Measurements from ENCODE around the gene CCDC50. TPM values are rescaled to one million over a fixed set of nuclear protein-coding genes. Genes with fewer than 3 reads are reported as not detected.

CCDC50 gene
- total and polyA plus RNA-seq, 10 of the 15 experiments (the other 5 are each of a cell fraction or from before 2014, with no cell fraction given), result 46.7 to 150 (median 125) TPM

GRCh38 chr3:191366675-191367074 is 37.5 kb downstream of the CCDC50 start:
- no peak overlapping the region for H3K4me2 ChIP-seq (ENCODE audit: control insufficient read depth, insufficient read depth)
- ChIA-PET POLR2A (interaction anchor here (0.5 to 0.9 kb wide), 2 partner anchors 14 to 94 kb away, joined by 3 to 4 read pairs; no protein-coding TSS in a partner anchor), CTCF (interaction anchor here (0.7 to 1.7 kb wide), 9 partner anchors 11 to 229 kb away, joined by 3 to 7 read pairs (median 3); no protein-coding TSS in a partner anchor), RAD21 (ENCODE audit: unreplicated experiment) (interaction anchor here (0.9 to 1.1 kb wide), 3 partner anchors 12 to 118 kb away, joined by 3 read pairs; no protein-coding TSS in a partner anchor), SMC1A (ENCODE audit: uncharacterized antibody, unreplicated experiment) (interaction anchor here (0.6 to 2.5 kb wide), 15 partner anchors 9 to 922 kb away, joined by 3 to 13 read pairs (median 5); no protein-coding TSS in a partner anchor)
- in situ Hi-C loops (cut with MboI) (no loop called here), intact Hi-C loops (cut with micrococcal nuclease; ENCODE audit: unreplicated experiment) (no loop called here)
- H3K36me3 ChIP-seq (ENCODE audit: control insufficient read depth in 2 of 2, insufficient read depth in 2 of 2, low read length in 1 of 2), result peaks cover under 1 to 16% of the 10 kb centered on the region in 2 experiments
- BruUV-seq (replicated peaks), result no TSS peak
- WGBS (ENCODE audit: insufficient coverage, insufficient replicate concordance, low lambda C conversion rate, missing lambda C conversion rate), result 96% methylated on average over 2 of the region's 2 CpGs
- H3K27me3 ChIP-seq (replicated peaks in 1 of 2; ENCODE audit: control insufficient read depth in 2 of 2, insufficient read depth in 2 of 2, low read length in 1 of 2), result no peaks in the 10 kb centered on the region
- no peaks in the 10 kb centered on the region; the same call in 1 of the 2 replicates for H3K4me1 ChIP-seq (ENCODE audit: control insufficient read depth, insufficient read depth, low read length)
- H3K4me3 ChIP-seq, result no peak overlapping the region
- H3K9ac ChIP-seq (ENCODE audit: control insufficient read depth, insufficient read depth, low read length), result no peak overlapping the region
- no peak for DNase-seq (ENCODE audit: low read depth, low spot score)
- no peak for TF ChIP-seq HDAC6 (IDR thresholded peaks at IDR 0.05; ENCODE audit: unreplicated experiment)
- TF ChIP-seq PRDM15 (CRISPR knock-in tag; IDR thresholded peaks at IDR 0.05), result no peak
- TF ChIP-seq EED (IDR thresholded peaks at IDR 0.05; ENCODE audit: low read depth), result no peak
- TF ChIP-seq RCOR1 (conservative IDR thresholded peaks at IDR 0.05; ENCODE audit: low read depth, low read length), result no peak
- TF ChIP-seq NKRF (conservative IDR thresholded peaks at IDR 0.05), result no peak
- TF ChIP-seq SUZ12 (IDR thresholded peaks at IDR 0.05; ENCODE audit: unreplicated experiment), result no peak
- TF ChIP-seq, protein P1, sequence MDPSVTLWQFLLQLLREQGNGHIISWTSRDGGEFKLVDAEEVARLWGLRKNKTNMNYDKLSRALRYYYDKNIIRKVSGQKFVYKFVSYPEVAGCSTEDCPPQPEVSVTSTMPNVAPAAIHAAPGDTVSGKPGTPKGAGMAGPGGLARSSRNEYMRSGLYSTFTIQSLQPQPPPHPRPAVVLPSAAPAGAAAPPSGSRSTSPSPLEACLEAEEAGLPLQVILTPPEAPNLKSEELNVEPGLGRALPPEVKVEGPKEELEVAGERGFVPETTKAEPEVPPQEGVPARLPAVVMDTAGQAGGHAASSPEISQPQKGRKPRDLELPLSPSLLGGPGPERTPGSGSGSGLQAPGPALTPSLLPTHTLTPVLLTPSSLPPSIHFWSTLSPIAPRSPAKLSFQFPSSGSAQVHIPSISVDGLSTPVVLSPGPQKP (IDR thresholded peaks at IDR 0.05; ENCODE audit: low read depth, low read length), result no peak
- TF ChIP-seq TCF3 (IDR thresholded peaks at IDR 0.05; ENCODE audit: borderline replicate concordance, insufficient read depth, low read depth, low read length), result no peak
- no peak for TF ChIP-seq FOS (IDR thresholded peaks at IDR 0.05; ENCODE audit: borderline replicate concordance, extremely low read depth, insufficient read length)
- no peak for TF ChIP-seq SMC3 (IDR thresholded peaks at IDR 0.05; ENCODE audit: borderline replicate concordance, low read length)
- TF ChIP-seq NR2C2 (IDR thresholded peaks at IDR 0.05; ENCODE audit: borderline replicate concordance, control insufficient read depth, insufficient read length, low read depth), result no peak
- no peak for TF ChIP-seq CHD4 (IDR thresholded peaks at IDR 0.05)
- no peak for FAIRE-seq
- no peaks in the 10 kb centered on the region for H3K9me3 ChIP-seq (replicated peaks; ENCODE audit: control insufficient read depth, insufficient read depth, low read length)
- no peak overlapping the region for H2AFZ ChIP-seq (ENCODE audit: control insufficient read depth, low read depth, low read length)
- H3K79me2 ChIP-seq (ENCODE audit: control insufficient read depth, insufficient read depth, low read length), result no peaks in the 10 kb centered on the region
- H3K27ac ChIP-seq (ENCODE audit: control insufficient read depth, insufficient read depth), result no peak overlapping the region
- no peaks in the 10 kb centered on the region for H4K20me1 ChIP-seq (ENCODE audit: control insufficient read depth, insufficient read depth)
- ATAC-seq, result no peak

All from GM12878 (cell line).